B cell (primary cell): Measurements from ENCODE around the gene ADCY3. TPM values are rescaled to one million over a fixed set of nuclear protein-coding genes. Genes with fewer than 3 reads are reported as not detected.

Experiments
- ATAC-seq: fragments of 200-7000 bp; cut with Tn5 transposase; one replicate; pipeline ENCODE4 v1.10.0; 2021; ENCODE audit warnings: low read depth, mild to moderate bottlenecking, moderate number of reproducible peaks, moderate library complexity
- CTCF ChIA-PET: fragments of 350-600 bp; sonication (Branson Sonifier 250); formaldehyde crosslinking; loops from one replicate; lab custom pipeline; 2021; ENCODE audit warnings: antibody characterized with exemption, inconsistent platforms; lab: Charles Lee
- POLR2A ChIA-PET: fragments of 350-600 bp; sonication (Branson Sonifier 250); formaldehyde crosslinking; loops from one replicate; lab custom pipeline; 2021; ENCODE audit warnings: antibody characterized with exemption; lab: Charles Lee
- DNase-seq: peaks from one replicate; pipeline ENCODE4 v3.0.0; 2013
- H2AFZ ChIP-seq: 2 replicates; pipeline ENCODE4 v1.6.1; 2012; ENCODE audit warnings: mild to moderate bottlenecking, low read depth, low read length; ENCODE audit not compliant: insufficient read depth, poor library complexity, severe bottlenecking
- H3K27ac ChIP-seq, 2 donors: 1 replicate in 1 of 2; 2 replicates in 1 of 2; pipeline ENCODE4 v1.5.1; 2012 to 2013; ENCODE audit warnings: low read length in 2 of 2, mild to moderate bottlenecking in 2 of 2, moderate library complexity in 1 of 2
- H3K27me3 ChIP-seq, 4 experiments: fragments of 200-600 bp in 1 of 4; sonication (generic) in 1 of 4; replicated peaks in 1 of 4; 1 replicate in 2 of 4; 2 replicates in 2 of 4; pipeline versions ENCODE4 v1.6.1 to v1.7.0; 2013 to 2016; ENCODE audit warnings: low read length in 3 of 4, mild to moderate bottlenecking in 2 of 4, mixed read lengths in 1 of 4, moderate library complexity in 1 of 4; ENCODE audit not compliant: insufficient read depth in 4 of 4, control insufficient read depth in 3 of 4; ENCODE audit errors: control extremely low read depth in 1 of 4
- H3K36me3 ChIP-seq, 2 experiments: replicated peaks in 1 of 2; 1 replicate in 1 of 2; 2 replicates in 1 of 2; pipeline versions ENCODE4 v1.6.1 to v1.7.1; 2013; ENCODE audit warnings: low read length in 1 of 2; ENCODE audit not compliant: insufficient read depth in 2 of 2, control insufficient read depth in 1 of 2; ENCODE audit errors: control extremely low read depth in 1 of 2, extremely low read depth in 1 of 2
- H3K4me1 ChIP-seq, 2 donors: fragments of 200-600 bp in 1 of 2; sonication (generic) in 1 of 2; 1 replicate in 1 of 2; 2 replicates in 1 of 2; pipeline versions ENCODE4 v1.5.1 to v1.6.1; 2013 to 2017; ENCODE audit warnings: low read length in 2 of 2; ENCODE audit not compliant: control insufficient read depth in 2 of 2, insufficient read depth in 2 of 2
- H3K4me2 ChIP-seq: replicated peaks from 2 replicates; pipeline ENCODE3; 2012; ENCODE audit warnings: mild to moderate bottlenecking, low read depth, low read length; ENCODE audit not compliant: poor library complexity, severe bottlenecking
- H3K4me3 ChIP-seq, 5 experiments: fragments of 200-600 bp in 1 of 5; sonication (generic) in 1 of 5; 1 replicate in 3 of 5; 2 replicates in 2 of 5; pipeline versions ENCODE4 v1.5.1 to v1.7.0; 2011 to 2016; ENCODE audit warnings: low read length in 4 of 5, mild to moderate bottlenecking in 4 of 5, low read depth in 2 of 5, control low read depth in 1 of 5, moderate library complexity in 1 of 5; ENCODE audit not compliant: insufficient read depth in 1 of 5; ENCODE audit errors: control extremely low read depth in 1 of 5, extremely low read depth in 1 of 5
- H3K79me2 ChIP-seq: fragments of 200-600 bp; sonication (generic); one replicate; pipeline ENCODE4 v1.6.0; 2016; ENCODE audit warnings: low read length; ENCODE audit not compliant: control insufficient read depth, insufficient read depth
- H3K9ac ChIP-seq: fragments of 200-600 bp; sonication (generic); 2 replicates; pipeline ENCODE4 v1.6.1; 2017; ENCODE audit warnings: mild to moderate bottlenecking, low read length, moderate library complexity
- H3K9me3 ChIP-seq, 3 donors: one replicate each; pipeline versions ENCODE4 v1.6.1 to v1.7.1; 2013; ENCODE audit warnings: low read length in 2 of 3; ENCODE audit not compliant: control insufficient read depth in 2 of 3, insufficient read depth in 1 of 3; ENCODE audit errors: control extremely low read depth in 1 of 3
- H4K20me1 ChIP-seq: 2 replicates; pipeline ENCODE4 v1.6.0; 2012; ENCODE audit warnings: mild to moderate bottlenecking, low read length; ENCODE audit not compliant: insufficient read depth, control insufficient read depth, poor library complexity, severe bottlenecking
- H3K27ac Mint-ChIP-seq: one replicate; pipeline ENCODE4 v1.8.0; 2021; ENCODE audit warnings: mixed read lengths
- H3K27me3 Mint-ChIP-seq: one replicate; pipeline ENCODE4 v1.8.0; 2021; ENCODE audit warnings: mixed read lengths
- H3K4me1 Mint-ChIP-seq: one replicate; pipeline ENCODE4 v1.8.0; 2021; ENCODE audit warnings: mixed read lengths
- H3K4me3 Mint-ChIP-seq: one replicate; pipeline ENCODE4 v1.8.0; 2021; ENCODE audit warnings: mixed read lengths
- H3K9me3 Mint-ChIP-seq: one replicate; pipeline ENCODE4 v1.8.0; 2022; ENCODE audit warnings: mixed read lengths; ENCODE audit not compliant: insufficient read depth
- CTCF ChIP-seq: fragments of 200-600 bp; IDR thresholded peaks from one replicate; pipeline ENCODE4 v1.8.0; 2022; ENCODE audit warnings: antibody characterized with exemption, mild to moderate bottlenecking
- EZH2 ChIP-seq: IDR thresholded peaks from 2 replicates; pipeline ENCODE4 v1.6.1; 2012; ENCODE audit warnings: borderline replicate concordance, low read depth, mild to moderate bottlenecking, moderate library complexity, low read length; ENCODE audit not compliant: insufficient read depth, poor library complexity, severe bottlenecking
- WGBS: methylation state at CpG from one replicate; pipeline ENCODE4 v1.1.5; 2013; ENCODE audit warnings: missing lambda C conversion rate; ENCODE audit not compliant: insufficient coverage; 5-methylcytosine and 5-hydroxymethylcytosine counted together
- intact Hi-C: fragments of 100-400 bp; cut with micrococcal nuclease; formaldehyde crosslinking; loops from one replicate; pipeline ENCODE4 v1.10.0; 2022
- polyA plus RNA-seq: library from polyadenylated mRNA; depleted of rRNA; stranded (reverse); fragments of >200 nt; gene quantifications from 2 replicates; pipeline ENCODE4 v1.2.3, GENCODE V29; 2012
- total RNA-seq, 2 donors: library from RNA; stranded (reverse); fragments of 120-200 nt in 1 of 2; gene quantifications; 1 replicate in 1 of 2; 2 replicates in 1 of 2; pipeline versions ENCODE4 v1.2.3 to v1.2.4, GENCODE V29; 2013 to 2022

ADCY3 gene
- total and polyA plus RNA-seq, 2 donors (not counting 1 experiment from before 2014, with no cell fraction given), result 48.4 to 73.0 TPM

GRCh38 chr2:24894750-24895149 is 25.3 kb downstream of the ADCY3 start:
- Histone ChIP-seq H3K4me2 (no peak overlapping the region), H3K4me3 (no peak overlapping the region), H2AFZ (no peak overlapping the region), H3K9me3 (peaks cover 6 to 37% (median 23%) of the 10 kb centered on the region in 3 donors), H3K4me1 (no peaks in the 10 kb centered on the region), H3K36me3 (no peaks in the 10 kb centered on the region), H4K20me1 (no peaks in the 10 kb centered on the region), H3K9ac (no peak overlapping the region), H3K79me2 (no peaks in the 10 kb centered on the region), H3K27me3 (no peaks in the 10 kb centered on the region), H3K27ac (no peak overlapping the region)
- Mint-ChIP-seq H3K27me3 (no peaks in the 10 kb centered on the region), H3K27ac (no peak overlapping the region), H3K4me1 (no peaks in the 10 kb centered on the region), H3K9me3 (peaks cover 4% of the 10 kb centered on the region), H3K4me3 (no peak overlapping the region)
- CTCF ChIA-PET, result no interaction called here
- ATAC-seq (no peak), DNase-seq (no peak)
- TF ChIP-seq EZH2 (no peak), CTCF (no peak)
- intact Hi-C loops, result no loop called here
- WGBS, result 100% methylated on average over 1 of the region's 3 CpGs
- POLR2A ChIA-PET, result no interaction called here

GRCh38 chr2:24893934-24894333 is 26.1 kb downstream of the ADCY3 start:
- H3K4me3 Mint-ChIP-seq, result no peak overlapping the region
- H3K9me3 ChIP-seq, result peaks cover 6 to 37% (median 23%) of the 10 kb centered on the region in 3 donors
- no peaks in the 10 kb centered on the region for H3K27me3 Mint-ChIP-seq
- POLR2A ChIA-PET, result no interaction called here
- H3K27ac ChIP-seq, result no peak overlapping the region
- no peaks in the 10 kb centered on the region for H3K27me3 ChIP-seq
- CTCF ChIA-PET, result no interaction called here
- WGBS, result 75% methylated on average over 2 of the region's 3 CpGs
- intact Hi-C loops, result no loop called here
- H3K4me1 ChIP-seq, result no peaks in the 10 kb centered on the region
- H4K20me1 ChIP-seq, result no peaks in the 10 kb centered on the region
- no peak for TF ChIP-seq EZH2
- no peak for TF ChIP-seq CTCF
- no peak overlapping the region for H3K27ac Mint-ChIP-seq
- H2AFZ ChIP-seq, result no peak overlapping the region
- H3K4me1 Mint-ChIP-seq, result peaks cover 3% of the 10 kb centered on the region
- DNase-seq (no peak), ATAC-seq (no peak)
- no peak overlapping the region for H3K4me2 ChIP-seq
- no peaks in the 10 kb centered on the region for H3K79me2 ChIP-seq
- H3K9me3 Mint-ChIP-seq, result peaks cover 4% of the 10 kb centered on the region
- H3K36me3 ChIP-seq, result no peaks in the 10 kb centered on the region
- no peak overlapping the region for H3K9ac ChIP-seq
- no peak overlapping the region for H3K4me3 ChIP-seq
